ENCODE results near the gene WDFY2.

The WDFY2 gene

DNA sequence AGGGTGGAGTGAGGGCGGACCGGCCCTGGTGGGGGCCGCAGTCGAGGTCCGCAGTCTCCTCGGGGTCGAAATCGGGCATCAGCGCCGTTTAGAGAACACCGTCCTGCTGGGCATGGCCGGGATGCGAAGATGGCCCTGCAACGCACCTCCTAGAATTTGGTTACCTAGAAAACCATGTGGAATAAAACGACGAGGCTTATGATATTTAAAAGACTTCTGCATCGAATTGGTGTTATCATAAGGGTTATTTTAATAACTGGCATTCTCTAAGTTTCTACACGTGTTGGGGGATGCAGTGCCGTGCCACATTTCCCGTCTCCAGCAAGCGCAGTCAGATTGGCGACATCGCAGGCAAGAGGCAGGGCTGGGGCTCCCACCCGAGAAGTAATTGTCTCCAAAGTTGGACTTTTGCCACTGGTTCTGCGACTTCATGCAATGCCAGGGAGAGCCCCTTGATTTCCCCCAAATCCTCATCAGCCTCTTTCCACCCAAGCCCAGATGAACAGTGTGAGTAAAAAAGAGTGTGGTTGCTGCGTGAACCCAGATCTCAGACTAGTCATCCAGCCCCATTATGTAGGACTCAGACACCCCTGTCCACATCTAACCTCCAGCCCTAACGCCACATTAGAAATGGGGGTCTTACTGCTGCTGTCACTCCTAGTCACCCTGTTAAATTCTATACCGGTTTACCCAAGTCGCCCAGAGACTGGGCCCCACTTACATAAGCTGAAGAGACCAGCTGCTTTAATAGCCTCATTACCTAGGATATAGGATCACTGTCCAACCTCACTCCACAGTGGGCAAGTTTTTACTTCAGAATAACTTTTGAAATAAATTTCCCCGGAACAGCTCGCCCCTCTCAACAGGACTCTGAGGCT lies 220.3 kb downstream of the WDFY2 start:
- peak; percentile 59 for DNase-seq

DNA sequence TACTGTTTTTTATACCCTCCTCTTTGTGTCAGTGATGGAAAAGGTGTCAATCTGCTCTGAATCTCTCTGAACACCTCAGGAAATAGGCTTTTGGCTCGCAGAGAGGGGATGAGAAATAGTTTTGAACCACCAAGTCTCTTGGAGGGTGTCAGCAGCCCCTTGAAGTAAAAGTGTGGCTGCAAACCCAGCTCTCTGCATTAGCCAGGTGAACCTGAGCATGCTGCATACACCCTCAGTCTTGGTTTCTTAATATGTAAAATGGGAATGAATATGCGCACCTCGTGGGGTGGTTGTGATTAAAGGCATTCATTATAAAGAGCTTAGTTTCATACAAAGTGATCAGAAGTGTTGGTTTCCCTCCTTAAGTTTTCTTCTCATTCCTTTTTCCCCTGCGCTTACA lies 221.1 kb downstream of the WDFY2 start:
- no peak for DNase-seq

DNA sequence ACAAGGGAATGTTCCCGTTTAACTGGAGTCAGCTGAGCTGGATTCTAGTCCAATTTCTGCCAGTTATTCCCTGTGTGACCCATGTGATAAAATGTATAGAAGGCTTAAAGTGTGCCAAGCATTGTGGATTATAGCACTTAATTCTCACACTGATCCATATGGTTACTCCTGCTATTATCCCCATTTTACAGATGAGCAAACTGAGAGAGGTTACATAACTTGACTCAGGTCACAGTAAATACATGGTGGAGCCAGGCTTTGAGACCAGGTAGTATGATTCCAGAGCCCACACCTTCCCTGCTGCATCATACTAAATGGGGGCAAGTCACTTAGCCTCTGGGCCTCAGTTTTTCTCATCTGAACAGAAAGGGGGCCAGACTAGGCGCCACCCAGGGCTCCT lies 221.7 kb downstream of the WDFY2 start:
- no peak for DNase-seq

DNA sequence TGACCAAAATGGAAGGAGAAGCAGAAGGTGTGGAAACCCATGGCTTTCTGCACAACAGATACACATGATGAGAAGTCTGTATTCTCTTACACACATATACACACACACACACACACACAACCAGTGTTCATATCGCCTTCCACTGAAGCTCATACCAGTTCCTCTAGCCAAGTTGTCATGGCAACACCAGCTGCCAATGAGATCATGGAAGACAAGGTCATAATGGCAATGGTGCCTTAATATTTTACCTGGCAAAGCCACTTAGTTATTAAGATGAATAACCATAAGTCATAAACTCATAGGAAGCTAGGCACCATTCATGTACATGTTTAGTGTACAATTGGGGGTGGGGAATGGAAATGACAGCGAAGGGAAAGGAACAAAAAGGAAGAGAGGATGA lies 222.3 kb downstream of the WDFY2 start:
- DNase-seq: no peak

DNA sequence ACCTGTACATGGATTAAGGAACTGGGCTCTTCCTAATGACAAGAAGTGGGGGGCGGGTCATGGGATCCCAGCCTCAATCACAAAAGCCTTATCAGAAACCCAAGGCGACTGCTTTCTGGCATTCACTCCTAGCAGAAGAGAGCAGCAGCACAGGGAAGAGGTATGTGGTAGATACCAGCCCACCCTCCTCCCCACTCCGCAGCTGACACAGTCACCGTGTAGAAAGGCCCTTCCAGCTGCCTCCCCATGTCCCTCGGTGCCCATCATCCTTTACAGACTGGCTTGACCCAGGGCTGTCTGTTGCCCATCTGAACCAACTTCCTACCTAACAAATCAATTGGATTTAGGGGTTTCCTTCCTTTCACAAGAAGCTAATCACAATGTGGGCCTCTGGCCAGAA lies 222.8 kb downstream of the WDFY2 start:
- DNase-seq: no peak

DNA sequence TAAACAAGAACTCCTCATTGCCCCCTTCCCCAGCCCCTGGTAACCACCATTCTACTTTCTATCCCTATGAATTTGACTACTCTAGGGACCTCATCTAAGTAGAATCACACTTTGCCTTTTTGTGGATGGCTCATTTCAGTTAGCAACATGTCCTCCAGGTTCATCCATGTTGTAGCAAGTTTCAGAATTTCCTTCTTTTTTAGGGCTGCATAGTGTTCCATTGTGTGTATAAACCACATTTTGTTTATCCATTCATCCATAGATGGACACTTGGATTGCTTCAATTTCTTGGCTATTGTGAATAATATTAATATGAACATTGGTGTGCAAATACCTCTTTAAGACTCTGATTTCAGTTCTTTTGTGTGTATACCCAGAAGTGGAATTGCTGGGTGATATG lies 224.5 kb downstream of the WDFY2 start:
- no peak for DNase-seq

DNA sequence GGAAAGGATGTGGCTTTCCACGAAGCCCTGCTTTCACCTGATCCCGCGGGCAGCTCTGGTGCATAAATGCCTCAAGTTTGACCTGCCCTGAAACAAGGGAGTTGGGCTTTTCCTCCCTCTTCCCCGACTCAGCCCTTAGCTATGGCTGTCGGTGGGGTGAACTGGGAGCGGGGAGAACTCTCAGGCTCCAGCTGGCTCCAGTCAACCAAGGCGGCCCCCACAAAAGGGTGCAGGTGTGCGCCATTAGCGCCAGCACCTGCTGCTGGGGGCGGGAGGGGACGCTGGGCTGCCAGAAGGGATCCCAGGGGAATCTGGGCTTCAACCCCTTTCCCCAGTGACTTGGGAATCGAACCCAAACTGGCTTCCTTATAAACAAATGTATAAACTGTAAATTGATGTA lies 226.8 kb downstream of the WDFY2 start:
- no peak for DNase-seq

DNA sequence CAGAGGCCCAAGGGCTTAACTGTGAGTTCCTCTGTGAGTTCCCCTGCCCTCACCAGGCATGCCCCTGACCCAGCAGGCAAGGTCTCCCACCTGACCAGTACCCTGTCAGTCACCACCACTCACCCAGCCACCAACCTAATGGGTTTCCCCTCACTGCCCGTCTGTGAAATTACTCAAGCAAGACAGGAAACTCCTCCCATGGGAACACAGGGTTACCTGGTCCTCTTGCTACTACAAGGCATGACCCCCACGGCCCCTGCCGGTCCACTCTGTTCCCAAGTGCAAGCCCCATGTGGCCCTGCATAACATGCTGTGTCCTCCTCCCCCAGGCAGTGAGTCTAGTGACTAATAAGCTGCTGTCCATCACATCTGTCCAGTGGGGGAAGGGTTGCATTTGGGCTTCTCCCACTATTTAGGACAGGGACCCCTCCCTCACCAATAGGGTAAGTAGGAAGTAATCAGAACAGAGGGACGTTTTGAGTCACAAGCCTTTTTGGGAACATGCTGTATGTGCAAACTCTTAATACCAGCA lies 227.7 kb downstream of the WDFY2 start:
- DNase-seq: no peak

DNA sequence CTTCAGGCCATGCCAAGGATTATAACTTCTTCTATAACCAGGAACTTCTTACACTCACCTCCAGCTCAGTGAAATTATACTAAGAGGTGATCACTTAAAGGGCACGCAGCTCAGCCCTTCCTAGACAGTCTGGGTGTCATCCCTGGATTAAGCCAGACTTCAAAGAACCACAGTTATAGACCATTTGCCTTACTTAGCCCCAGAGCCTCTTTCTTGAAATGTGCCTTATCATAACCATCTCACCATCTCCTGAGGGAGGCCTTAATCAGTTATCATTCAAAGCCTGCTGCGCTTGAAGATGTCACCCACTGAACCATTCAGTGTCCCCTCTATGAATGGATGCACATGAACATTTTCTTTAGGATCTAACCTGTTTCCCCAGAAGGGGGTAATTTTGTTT lies 229.8 kb downstream of the WDFY2 start:
- no peak for DNase-seq

DNA sequence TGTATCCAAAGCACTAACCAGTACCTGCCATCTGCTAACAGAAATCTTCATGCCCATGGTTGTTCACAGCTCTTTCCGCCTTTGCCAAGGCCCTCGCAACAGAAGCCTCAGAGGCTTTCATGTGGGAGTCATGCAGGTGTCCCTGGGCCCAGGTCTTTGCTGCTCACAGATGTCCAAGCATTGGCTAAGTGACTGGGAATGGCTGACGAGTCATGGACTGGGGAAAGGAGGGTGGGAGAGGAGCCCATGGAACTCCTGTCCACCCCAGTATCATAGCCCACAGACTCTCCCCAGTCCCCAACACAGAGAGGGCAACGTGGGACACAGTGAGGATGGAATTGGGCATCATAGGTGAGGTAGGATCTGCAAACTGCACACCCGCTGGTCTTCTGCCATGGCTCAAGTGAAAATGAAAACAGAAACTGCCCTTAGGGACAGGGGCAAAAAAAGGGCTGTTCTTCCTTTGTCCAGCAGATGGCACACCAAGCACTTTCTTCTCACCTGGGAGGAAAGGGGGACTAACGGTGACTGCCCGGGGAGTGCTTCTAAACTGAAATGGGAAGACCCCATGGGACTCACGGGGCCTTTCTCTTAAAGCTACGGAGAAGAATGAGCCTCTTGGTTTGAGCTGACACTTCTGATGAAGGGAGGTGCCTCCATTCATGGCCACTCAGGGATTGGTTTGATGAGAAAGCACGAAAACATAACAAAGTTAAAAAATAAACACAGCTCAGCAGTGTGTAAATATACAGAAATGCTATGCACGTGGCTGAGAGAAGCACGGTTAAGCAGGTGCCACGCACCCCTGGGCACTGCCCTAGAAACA lies 230.8 kb downstream of the WDFY2 start:
- DNase-seq: peak; percentile 80

DNA sequence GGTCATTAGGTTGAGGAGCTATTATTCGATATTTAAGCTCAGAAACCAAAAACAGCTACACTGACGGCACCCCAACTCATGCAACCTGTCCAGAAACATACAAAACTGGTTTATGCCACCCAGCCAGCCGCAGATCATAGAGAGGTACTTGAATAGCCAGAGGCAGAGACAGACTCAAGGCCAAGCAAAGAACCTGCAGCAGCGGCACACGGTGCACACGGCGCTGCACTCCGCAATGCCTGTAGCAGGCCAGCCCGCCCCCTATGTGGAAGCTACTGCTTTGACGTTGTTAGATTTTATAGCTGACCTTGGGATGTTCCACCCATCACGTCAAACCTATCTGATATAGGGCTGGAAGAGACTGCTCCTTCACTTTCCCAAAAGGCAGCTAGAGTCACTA lies 231.6 kb downstream of the WDFY2 start:
- DNase-seq: no peak

DNA sequence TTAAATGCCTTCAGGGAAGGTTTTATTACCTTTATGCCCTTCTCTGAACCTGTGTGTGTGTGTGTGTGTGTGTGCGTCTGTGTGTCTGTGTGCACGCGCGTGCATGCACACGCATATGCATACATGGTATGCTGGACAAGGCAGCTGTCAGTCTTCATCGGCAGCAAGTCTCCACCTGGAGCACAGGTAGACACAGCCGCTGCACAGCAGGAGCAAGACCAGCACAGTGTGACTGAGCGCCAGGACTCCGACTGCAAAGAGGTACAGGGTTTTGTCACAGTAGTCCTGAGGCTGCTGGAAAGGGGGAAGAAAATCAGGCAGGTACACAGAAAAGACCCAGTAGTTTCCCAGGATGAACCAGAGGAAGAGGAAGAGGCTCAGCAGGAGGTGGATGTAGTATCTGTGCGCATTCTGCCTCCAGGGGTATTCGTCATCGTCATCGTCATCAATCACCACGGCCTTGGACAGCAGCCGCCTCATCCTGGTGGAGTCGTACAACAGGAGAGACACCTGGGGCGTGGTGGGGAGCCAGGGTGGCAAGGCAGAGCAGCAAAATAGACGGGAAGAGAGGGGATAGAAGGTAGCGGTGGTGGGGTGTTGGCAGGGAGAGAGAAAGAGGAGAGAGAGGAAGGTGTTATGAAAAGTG lies 232.5 kb downstream of the WDFY2 start:
- no peak for DNase-seq

Data from CD4-positive, alpha-beta T cell treated with Interleukin-17A for 4 hours (primary cell).